Retinal pigment epithelial cell (primary cell): ENCODE results near the gene ENPP7.

Experiments
- DNase-seq: peaks from one replicate; pipeline ENCODE4 v3.0.0-alpha.2; 2010; ENCODE audit warnings: low read depth
- H3K4me3 ChIP-seq: 2 replicates; pipeline ENCODE4 v1.5.1; 2011; ENCODE audit warnings: mild to moderate bottlenecking, low read length, control low read depth, moderate library complexity
- TF ChIP-seq, protein P1 (sequence below): conservative IDR thresholded peaks from 2 replicates; pipeline ENCODE4 v1.5.1; 2011; ENCODE audit warnings: low read depth, low read length, control low read depth, inconsistent platforms

The ENPP7 gene

DNA sequence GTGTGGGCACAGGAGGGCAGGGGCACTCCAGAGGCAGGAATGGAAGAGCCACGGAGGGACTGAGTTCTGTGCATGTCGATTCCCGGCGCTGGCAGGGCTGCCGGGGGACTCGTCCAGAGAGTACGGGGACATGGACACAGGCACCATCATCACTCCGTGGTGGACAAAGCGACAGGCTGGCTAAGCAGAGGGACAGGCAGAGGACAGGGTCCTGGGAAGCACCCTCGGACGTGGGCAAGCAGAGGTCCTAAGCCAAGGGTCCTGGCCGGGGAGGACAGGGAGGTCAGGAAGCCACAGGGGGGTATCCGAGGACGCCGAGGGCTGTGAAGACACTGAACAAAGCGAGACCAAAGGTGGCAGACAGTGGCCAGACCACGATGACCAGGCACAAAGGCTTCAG lies 44.3 kb upstream of the ENPP7 start:
- TF ChIP-seq, protein P1, sequence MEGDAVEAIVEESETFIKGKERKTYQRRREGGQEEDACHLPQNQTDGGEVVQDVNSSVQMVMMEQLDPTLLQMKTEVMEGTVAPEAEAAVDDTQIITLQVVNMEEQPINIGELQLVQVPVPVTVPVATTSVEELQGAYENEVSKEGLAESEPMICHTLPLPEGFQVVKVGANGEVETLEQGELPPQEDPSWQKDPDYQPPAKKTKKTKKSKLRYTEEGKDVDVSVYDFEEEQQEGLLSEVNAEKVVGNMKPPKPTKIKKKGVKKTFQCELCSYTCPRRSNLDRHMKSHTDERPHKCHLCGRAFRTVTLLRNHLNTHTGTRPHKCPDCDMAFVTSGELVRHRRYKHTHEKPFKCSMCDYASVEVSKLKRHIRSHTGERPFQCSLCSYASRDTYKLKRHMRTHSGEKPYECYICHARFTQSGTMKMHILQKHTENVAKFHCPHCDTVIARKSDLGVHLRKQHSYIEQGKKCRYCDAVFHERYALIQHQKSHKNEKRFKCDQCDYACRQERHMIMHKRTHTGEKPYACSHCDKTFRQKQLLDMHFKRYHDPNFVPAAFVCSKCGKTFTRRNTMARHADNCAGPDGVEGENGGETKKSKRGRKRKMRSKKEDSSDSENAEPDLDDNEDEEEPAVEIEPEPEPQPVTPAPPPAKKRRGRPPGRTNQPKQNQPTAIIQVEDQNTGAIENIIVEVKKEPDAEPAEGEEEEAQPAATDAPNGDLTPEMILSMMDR = no peak
- no peak overlapping the region for H3K4me3 ChIP-seq
- DNase-seq = no peak

DNA sequence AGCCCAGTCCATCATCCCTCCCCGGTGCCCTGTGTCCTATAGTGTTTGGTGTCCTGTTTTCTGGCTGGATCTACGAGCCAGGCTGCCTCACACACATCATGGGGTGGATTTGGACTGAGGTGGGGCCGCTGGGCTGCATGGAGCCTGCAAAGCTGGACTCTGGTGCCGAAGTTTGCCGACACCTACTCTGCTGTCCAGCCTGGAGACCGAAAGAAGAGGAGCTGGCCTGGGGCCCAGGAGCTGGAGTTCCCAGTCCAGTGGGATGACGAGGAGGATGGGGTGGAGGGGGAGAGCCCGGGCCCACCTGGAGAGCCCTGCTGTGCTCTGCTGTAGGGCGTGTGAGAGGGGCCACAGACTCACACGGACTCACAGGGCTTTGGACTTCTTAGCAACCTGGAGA lies 40.3 kb upstream of the ENPP7 start:
- H3K4me3 ChIP-seq = no peak overlapping the region
- TF ChIP-seq, protein P1 = no peak
- DNase-seq = no peak

DNA sequence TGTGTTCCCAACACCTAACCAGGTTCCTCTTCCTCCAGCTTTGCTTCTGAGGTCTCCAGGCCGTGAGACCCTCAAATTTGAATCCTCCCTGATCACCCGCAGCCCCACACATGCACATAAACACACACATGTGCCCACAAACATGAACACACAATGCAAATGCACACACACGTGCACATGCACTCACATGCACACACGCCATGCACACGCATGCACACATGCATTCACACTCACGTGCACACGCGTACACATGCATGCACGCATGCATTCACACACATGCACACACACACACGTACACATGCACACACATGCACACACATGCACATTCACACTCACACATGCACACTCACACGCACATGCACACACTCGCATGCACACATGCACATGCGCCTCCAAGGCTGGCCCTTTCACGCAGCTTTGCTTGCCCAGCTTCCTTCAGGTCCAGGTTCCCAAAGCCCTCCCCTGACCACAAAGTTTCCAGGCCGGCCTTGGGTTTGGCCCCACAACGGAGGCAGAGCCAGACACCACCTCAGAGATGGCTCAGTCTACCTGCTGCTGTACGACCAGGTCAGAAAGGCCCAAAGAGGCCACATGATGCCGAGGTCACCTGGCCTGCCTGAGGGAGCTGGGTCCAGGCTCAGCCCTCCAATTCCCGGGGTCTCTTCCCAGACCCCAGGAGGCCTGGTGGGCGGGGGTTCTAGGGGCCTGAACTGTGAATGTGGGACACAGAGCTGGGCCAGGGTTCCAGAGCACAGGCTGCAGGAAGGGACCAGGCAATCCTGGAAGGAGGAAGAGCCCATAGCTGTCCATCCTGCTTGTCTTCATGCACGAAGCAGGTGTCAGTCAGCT lies 39.5 kb upstream of the ENPP7 start:
- TF ChIP-seq, protein P1 = no peak
- DNase-seq = no peak
- H3K4me3 ChIP-seq = no peak overlapping the region

DNA sequence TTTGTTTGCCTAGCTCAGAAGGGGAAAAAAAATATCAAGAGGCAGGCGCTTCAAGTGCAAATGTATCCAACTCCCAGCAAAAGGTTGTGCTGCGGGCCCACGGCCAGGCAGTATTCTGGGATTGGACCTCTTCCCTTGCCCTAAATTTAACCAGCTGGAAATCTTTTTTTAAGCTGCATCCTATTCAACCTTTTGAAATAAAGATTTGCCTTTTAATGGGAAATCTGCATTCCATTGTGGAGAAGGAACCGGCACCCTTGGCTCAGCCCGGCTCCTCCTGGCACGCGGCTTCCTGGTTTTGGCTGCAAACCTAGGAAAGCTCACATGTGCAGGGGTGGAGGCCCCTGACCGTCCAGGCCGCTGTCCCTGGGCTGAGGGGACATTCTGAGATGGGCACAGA lies 38.8 kb upstream of the ENPP7 start:
- DNase-seq = no peak
- TF ChIP-seq, protein P1 = no peak
- H3K4me3 ChIP-seq = no peak overlapping the region

DNA sequence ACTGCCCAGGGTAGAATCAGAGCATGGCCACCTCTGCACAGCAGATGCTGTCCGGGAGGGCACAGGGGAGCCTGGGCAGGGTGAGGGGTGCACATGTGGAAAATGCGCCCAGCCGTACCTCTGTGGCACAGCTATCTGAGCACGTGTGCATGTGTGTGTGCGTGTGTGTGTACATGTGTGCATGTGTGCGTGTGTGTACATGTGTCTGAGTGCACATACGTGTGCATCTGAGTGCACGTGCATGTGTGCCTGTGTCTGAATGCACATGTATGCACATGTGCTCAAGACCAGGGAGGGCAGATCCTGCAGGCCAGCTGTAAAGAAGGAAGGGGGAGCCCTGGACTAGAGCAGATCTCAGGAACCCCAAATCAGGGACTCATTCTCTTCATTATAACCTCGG lies 37.3 kb upstream of the ENPP7 start:
- TF ChIP-seq, protein P1 = no peak
- no peak overlapping the region for H3K4me3 ChIP-seq
- DNase-seq = no peak

DNA sequence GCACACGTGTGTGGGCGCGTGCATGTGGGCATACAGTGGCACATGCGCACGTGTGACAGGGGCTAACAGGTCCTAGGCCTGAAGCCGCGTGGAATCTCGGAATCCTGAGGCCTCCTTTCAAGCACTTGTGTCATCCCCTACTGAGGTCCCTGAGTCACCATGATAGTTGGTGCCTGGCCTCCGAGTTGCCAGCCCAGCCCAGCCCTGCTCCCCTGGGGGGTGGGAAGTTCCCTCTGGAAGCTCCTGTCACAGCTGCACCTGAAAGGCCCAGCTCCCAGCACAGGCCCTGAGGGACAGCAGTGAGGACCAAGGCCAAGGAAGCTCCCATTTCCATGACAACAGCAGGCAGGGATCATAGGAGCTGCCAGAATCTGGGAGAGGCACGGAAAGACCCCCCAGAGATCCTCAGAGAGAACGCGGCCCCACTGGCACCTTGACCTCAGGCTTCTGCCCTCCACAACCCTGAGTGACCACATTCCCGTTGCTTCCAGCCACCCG lies 35.4 kb upstream of the ENPP7 start:
- TF ChIP-seq, protein P1 = no peak
- H3K4me3 ChIP-seq = no peak overlapping the region

More for the DNA sequence above, 35.4 kb upstream of the ENPP7 start:
- no peak for DNase-seq
